ENCODE results near the gene ALPK1.
A peak's percentile ranks its signal among the peaks of the same experiment; 100 is the strongest.
"Not testable (repeated sequence)": the region's sequence is repeated elsewhere in the genome, so short reads cannot be mapped to it uniquely, and the experiment has no call there.

ALPK1 gene

DNA sequence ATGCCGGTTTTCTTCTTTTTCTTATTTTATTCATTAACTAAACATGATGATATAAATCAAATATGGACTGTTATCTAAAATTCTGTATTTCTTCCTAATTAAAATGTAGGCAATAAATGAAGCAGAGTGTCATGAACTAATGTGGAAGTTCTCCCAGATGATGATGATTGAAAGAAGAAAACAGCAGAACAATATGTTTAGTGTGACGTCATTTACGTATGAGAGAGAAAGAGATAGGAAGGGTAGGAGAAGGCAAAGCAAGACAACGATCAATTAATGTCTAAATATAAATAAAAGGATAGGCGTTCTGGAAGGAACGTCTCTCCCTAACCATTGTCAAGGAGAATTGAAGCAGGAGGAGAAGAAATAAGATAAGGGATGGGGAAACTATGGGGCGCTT is 113.6 kb downstream of the ALPK1 start:
- FAIRE-seq (no peak), DNase-seq (ENCODE audit: insufficient read length, low spot score) (no peak)
- TF ChIP-seq POLR2A (IDR thresholded peaks at IDR 0.05; ENCODE audit: low read depth, low read length) = no peak

DNA sequence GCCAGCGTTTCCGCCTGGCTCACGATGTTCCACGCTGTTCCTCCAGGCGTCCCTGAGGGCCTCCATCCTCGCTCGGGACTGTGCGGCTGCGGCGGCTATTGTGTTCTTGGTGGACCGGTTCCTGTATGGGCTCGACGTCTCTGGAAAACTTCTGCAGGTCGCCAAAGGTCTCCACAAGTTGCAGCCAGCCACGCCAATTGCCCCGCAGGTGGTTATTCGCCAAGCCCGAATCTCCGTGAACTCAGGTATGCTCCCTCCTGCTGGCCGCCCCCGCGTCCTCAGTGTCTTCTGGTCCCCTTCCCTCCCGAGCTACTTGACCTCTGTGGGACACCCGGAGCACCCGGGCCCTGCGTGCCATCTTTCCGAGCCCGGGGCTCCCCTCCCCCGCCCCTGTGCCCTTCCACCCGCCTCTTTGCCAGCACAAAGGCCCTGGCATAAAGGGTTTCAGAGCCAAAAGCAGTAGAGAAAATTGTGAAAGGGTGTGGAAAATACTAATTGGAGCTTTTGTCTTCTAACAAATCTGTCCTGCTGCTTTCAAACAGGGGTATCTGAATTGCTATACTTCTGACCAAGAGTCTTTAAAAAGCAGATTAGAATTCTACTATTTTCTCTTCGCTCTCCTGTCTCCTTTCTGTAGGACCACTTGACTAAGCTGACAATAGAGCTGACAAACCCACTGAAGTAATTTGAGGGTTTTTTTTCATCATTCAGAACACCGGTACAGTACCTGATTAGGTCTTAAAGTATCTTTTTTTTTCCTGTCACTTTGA is 114.8 kb downstream of the ALPK1 start:
- no peak for TF ChIP-seq POLR2A (IDR thresholded peaks at IDR 0.05; ENCODE audit: low read depth, low read length)
- FAIRE-seq = no peak
- no peak for DNase-seq (ENCODE audit: insufficient read length, low spot score)

DNA sequence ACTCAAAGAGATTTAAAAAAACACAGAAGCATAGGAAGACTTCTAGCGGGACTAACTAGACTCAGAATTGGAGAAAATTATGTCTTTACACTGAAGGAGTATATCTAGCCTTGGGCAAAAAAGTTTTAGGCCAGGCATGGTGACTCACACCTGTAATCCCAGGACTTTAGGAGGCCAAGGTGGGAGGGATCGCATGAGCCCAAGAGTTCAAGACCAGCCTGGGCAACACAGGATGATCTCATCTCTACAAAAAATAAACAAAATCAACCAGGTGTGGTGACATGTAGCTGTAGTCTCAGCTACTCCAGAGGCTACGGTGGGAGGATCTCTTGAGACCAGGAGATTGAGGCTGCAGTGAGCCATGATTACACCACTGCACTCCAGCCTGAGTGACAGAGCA is 119.3 kb downstream of the ALPK1 start:
- no peak for TF ChIP-seq POLR2A (IDR thresholded peaks at IDR 0.05; ENCODE audit: low read depth, low read length)
- no peak for FAIRE-seq
- DNase-seq (ENCODE audit: insufficient read length, low spot score) = no peak

DNA sequence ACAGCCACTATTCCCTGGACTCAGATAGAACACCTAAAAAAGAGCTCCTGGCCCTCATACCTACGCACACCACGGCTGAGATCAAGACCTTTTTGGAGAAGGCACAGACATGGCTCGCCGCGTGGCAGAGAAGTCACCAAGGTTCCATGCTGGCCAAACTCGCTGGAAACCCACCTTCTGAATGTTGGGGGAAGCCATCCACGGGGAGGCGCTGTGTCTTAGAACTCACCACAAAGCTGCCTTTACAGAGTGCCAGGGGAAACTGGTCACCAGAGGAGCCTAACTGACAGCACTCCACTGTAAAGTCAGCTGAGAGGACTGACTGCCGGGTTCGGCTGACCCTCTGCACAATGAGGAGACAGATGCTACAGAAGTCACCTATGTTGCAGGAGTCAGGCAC is 120.9 kb downstream of the ALPK1 start:
- FAIRE-seq = no peak
- no peak for TF ChIP-seq POLR2A (IDR thresholded peaks at IDR 0.05; ENCODE audit: low read depth, low read length)
- no peak for DNase-seq (ENCODE audit: insufficient read length, low spot score)

DNA sequence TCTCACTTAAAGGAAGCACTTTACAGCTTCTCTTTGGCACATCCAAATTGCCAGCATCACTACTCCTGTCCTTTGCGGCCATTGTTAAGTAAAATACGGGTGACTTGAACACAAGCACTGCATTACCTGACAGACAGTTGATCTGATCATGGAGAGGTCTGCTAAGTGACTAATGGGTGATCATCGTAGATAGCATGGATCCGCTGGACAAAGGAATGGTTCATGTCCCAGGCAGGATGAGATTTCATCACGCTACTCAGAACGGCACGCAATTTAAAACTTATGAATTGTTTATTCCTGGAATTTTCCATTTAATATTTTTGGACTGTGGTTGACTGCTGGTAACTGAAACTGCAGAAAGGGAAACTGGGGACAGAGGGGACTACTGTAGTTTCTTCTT is 124.7 kb downstream of the ALPK1 start:
- no peak for TF ChIP-seq POLR2A (IDR thresholded peaks at IDR 0.05; ENCODE audit: low read depth, low read length)
- FAIRE-seq = no peak
- DNase-seq (ENCODE audit: insufficient read length, low spot score) = no peak

DNA sequence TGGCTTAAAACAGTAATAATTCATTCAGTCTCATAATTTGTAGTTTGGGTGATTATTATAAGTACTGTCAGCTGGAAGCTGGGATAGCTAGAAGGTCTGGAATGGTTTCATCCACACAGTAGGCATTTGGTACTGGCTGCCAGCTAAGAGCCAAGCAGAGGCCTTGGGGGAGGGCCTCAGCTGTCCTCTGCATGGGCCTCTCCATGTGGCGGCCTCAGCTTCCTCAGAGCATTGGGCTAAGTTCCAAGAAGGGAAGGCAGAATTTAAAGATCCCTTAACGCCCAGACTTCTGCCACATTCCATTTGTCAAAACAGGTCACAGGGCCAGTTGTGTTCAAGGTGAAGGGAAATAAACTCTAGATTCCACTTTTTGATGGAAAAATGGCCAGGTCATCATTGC is 125.5 kb downstream of the ALPK1 start:
- no peak for TF ChIP-seq POLR2A (IDR thresholded peaks at IDR 0.05; ENCODE audit: low read depth, low read length)
- DNase-seq (ENCODE audit: insufficient read length, low spot score) = no peak
- FAIRE-seq = no peak

DNA sequence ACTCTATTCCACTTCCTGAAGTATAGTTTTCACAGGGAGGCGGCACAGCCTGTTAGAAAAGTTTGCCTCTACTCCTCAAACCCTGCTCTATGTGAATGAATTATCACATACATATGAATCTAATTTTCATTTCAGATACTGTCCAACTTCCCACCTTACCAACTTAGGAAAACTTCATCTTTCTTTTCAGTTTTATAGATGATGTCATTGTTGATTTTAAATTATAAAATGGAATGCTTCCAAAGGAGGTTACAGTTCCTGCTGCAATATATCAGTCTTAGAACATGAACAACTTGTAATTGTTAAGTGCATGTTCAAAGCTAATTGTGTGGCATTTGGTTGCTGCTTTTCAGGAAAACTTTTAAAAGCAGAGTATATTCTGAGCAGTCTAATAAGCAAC is 126.4 kb downstream of the ALPK1 start:
- TF ChIP-seq POLR2A (IDR thresholded peaks at IDR 0.05; ENCODE audit: low read depth, low read length) = no peak
- no peak for FAIRE-seq

DNA sequence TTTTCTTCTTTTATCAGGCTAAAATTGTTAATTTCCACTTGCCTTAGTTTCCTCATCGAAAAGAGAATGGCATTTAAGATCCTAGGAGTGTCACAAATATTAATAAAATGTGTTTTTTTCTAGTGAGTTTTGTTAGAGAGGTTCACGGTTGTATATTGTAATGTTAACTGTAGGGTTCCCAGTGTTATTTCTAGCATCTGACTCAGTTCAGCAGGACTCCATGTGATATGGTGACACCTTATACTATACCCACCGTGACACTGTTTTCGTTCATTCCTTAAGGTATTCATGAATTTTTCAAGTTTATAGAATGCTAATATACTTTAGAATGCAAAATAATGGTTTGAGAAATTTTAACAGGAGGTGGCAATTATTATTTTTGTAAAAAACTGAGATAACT is 128.7 kb downstream of the ALPK1 start:
- TF ChIP-seq POLR2A (IDR thresholded peaks at IDR 0.05; ENCODE audit: low read depth, low read length) = no peak
- FAIRE-seq = no peak
- DNase-seq (ENCODE audit: insufficient read length, low spot score) = no peak

More for the DNA sequence above, 126.4 kb downstream of the ALPK1 start:
- DNase-seq (ENCODE audit: insufficient read length, low spot score) = no peak

DNA sequence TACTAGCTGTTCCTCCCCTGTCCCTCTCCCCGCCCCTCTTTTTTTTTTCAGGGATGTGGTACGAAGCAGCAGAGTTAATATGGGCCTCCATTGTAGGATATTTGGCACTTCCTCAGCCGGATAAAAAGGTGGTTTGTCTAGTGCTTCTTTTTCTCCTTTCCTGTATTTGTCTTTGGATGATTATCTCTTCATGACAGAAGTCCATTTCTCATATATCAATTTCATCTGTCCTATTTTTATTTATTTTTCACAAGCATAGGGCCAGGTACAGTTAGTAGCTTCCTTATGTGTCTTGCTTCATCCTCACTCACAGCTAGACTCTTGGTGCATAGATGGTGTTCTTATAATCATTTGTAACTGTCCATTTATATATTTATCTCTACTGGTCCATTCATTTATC is 129.2 kb downstream of the ALPK1 start:
- FAIRE-seq (no peak), DNase-seq (ENCODE audit: insufficient read length, low spot score) (no peak)
- TF ChIP-seq POLR2A (IDR thresholded peaks at IDR 0.05; ENCODE audit: low read depth, low read length) = no peak

DNA sequence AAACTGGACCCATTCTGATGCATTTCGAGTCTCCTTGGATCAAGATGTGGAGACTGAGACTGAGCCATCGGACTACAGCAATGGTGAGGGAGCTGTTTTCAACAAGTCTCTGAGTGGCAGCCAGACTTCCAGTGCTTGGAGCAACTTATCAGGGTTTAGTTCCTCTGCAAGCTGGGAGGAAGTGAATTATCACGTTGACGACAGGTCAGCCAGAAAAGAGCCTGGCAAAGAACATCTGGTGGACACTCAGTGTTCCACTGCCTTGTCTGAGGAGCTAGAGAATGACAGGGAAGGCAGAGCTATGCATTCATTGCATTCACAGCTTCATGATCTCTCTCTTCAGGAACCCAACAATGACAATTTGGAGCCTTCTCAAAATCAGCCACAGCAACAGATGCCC is 134.0 kb downstream of the ALPK1 start:
- DNase-seq (ENCODE audit: insufficient read length, low spot score) (no peak), FAIRE-seq (no peak)
- TF ChIP-seq POLR2A (IDR thresholded peaks at IDR 0.05; ENCODE audit: low read depth, low read length) = no peak

DNA sequence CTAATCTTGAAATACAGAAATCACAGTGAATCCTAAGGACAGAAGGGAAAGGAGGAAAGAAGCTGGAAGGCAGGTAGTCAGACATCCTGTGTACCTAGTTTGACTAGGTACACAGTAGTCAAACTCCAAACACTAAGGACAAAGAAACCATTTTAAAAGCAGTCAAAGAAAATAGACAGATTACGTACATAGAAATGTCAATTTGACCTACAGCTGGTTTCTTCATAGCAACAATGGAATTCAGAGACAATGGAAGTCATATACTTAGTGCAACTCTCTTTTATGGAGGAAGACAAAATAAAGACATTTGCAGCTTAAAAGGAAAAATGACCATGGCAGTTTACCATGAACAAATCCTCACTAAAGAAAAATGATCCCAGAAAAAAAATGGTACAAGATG is 139.8 kb downstream of the ALPK1 start:
- DNase-seq (ENCODE audit: insufficient read length, low spot score) (no peak), FAIRE-seq (no peak)
- no peak for TF ChIP-seq POLR2A (IDR thresholded peaks at IDR 0.05; ENCODE audit: low read depth, low read length)

DNA sequence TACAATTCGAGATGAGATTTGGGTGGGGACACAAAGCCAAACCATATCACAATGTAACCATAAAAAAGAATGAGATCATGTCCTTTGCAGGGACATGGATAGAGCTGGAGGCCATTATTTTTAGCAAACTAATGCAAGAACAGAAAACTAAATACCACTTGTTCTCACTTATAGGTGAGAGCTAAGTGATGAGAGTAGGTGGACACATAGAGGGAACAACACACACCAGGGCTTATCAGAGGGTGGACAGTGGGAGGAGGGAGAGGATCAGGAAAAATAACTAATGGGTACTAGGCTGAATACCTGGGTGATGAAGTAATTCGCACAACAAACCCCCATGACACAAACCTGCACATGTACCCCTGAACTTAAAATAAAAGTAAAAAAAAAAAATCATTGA is 145.1 kb downstream of the ALPK1 start:
- DNase-seq (ENCODE audit: insufficient read length, low spot score); FAIRE-seq: not testable (repeated sequence)

DNA sequence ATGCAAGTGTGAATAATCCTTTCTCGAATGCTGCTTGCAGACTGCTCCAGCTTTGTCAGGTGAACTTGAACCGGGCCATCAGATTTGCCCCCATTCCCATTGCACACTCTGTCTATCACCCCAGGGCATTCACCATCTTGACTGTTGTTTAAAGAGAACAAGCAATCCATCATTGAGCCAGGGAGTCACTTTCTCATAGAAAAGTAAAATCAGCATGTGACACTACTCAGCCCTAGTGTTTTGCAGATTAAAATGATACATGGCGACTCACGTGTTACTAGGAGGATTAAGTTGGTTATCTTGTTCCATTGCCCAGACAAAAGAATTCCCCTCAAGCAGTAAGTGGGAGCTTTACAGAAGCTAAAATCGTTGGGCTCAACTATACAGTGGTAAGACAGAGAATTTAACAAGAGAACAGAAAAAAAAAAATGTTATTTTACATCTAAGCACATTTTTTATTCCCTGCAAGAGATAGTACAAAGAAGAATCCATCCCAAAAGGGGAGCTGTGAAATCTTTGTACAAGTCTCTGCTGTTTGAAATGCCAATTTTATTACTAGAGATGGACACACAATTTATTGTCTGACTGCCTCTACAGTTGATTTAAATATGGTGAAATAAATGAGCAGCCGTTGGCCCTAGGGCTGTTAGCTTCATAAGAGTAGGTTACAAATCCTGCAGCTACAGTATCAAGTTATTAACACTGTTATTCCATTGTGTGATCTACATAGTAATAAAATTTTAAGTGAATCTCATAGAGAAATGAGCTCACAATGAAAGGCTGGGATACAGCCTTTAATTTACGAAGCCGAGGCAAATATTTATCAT is 151.3 kb downstream of the ALPK1 start:
- no peak for TF ChIP-seq POLR2A (IDR thresholded peaks at IDR 0.05; ENCODE audit: low read depth, low read length)
- FAIRE-seq = peak; percentile 23
- peak; percentile 2 for DNase-seq (ENCODE audit: insufficient read length, low spot score)

DNA sequence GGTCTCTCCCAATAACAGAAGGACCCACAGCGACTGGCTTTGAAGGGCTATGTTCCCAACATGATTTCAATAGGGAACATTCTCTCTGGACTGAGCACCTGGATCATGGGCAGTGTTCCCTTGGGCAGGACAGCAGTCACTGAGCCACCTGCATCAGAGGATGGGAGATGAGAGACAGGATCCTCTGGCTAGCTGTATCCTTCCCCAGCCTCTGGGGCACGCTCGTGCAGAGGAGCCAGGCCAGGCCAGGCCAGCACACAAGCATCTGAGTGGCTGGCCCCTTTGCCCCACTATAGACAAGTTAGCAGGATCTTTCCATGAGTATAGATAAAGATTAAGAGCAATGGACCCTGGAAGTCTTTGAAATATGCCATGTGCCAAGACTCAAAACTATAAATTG is 152.5 kb downstream of the ALPK1 start:
- FAIRE-seq = no peak
- no peak for DNase-seq (ENCODE audit: insufficient read length, low spot score)
- no peak for TF ChIP-seq POLR2A (IDR thresholded peaks at IDR 0.05; ENCODE audit: low read depth, low read length)

DNA sequence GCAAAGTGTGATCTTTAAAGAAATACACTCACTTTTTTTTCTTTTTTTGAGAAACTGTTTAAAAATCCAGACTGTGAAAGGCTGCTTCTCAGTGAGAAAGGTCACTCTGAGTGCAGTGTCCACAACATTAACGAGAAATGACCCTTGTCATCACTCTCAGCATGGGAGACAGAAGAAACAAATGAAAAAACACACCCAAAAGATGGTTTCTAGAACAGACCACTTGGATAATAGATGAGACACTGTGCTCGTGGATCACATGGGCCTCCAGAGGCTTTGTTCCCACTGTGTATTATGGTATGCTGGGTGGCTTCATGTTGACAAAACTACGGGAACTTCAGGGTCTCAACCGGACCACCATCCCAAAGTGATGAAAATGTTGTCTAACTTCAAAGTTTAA is 153.9 kb downstream of the ALPK1 start:
- FAIRE-seq = no peak
- TF ChIP-seq POLR2A (IDR thresholded peaks at IDR 0.05; ENCODE audit: low read depth, low read length) = no peak

More for the DNA sequence above, 153.9 kb downstream of the ALPK1 start:
- DNase-seq (ENCODE audit: insufficient read length, low spot score) = no peak

Data from H54 (cell line).